DMS 273 treated with DMSO at 0.1 percent for 48 hours (cell line): Measurements from ENCODE around the gene PKDCC.

Experiments used
- DNase-seq: peaks from one replicate; lab custom pipeline; 2025; lab: John Stamatoyannopoulos, UW

Gene PKDCC, protein sequence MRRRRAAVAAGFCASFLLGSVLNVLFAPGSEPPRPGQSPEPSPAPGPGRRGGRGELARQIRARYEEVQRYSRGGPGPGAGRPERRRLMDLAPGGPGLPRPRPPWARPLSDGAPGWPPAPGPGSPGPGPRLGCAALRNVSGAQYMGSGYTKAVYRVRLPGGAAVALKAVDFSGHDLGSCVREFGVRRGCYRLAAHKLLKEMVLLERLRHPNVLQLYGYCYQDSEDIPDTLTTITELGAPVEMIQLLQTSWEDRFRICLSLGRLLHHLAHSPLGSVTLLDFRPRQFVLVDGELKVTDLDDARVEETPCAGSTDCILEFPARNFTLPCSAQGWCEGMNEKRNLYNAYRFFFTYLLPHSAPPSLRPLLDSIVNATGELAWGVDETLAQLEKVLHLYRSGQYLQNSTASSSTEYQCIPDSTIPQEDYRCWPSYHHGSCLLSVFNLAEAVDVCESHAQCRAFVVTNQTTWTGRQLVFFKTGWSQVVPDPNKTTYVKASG

DNA sequence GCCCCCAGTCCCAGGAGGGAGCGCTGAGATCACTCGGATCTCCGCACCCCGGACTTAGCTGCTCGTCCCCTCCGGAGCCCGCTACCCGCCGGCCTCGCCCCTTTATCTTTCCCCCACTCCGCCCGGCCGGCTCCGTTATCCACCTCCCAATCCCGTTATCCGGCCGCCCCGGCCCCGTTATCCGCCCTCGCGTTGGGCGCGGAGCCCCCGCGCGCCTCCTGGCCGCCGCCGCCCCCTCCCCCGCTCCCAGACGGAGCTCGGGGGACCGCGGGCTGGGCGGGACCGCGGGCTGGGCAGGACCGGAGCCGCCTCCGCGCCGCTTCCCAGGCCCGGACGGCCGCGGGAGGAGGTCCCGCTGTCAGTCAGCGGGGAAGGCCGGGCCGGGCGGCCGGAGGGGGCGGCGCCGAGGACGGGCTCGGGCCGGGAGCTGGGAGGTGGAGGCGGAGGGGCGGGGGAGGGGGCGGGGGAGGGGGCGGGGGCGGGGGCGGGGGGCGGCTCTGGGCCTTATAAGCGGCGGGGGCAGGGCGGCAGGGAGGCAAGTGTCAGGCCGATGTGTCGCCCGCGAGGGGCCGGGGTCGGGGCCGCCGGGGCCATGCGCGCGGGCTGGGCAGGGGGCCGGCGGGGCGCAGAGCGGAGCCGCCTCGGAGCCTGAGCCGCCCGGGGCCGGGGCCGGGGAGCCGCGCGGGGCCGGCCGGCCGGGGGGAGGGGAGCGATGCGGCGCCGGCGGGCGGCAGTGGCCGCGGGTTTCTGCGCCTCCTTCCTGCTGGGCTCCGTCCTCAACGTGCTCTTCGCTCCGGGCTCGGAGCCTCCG lies at the start of gene PKDCC:
PKDCC (plus strand) TSS at position 534 of the 811 bp plus-strand sequence; CDS start at position 713, 179 bp downstream.
- peak; percentile 32 for DNase-seq

DNA sequence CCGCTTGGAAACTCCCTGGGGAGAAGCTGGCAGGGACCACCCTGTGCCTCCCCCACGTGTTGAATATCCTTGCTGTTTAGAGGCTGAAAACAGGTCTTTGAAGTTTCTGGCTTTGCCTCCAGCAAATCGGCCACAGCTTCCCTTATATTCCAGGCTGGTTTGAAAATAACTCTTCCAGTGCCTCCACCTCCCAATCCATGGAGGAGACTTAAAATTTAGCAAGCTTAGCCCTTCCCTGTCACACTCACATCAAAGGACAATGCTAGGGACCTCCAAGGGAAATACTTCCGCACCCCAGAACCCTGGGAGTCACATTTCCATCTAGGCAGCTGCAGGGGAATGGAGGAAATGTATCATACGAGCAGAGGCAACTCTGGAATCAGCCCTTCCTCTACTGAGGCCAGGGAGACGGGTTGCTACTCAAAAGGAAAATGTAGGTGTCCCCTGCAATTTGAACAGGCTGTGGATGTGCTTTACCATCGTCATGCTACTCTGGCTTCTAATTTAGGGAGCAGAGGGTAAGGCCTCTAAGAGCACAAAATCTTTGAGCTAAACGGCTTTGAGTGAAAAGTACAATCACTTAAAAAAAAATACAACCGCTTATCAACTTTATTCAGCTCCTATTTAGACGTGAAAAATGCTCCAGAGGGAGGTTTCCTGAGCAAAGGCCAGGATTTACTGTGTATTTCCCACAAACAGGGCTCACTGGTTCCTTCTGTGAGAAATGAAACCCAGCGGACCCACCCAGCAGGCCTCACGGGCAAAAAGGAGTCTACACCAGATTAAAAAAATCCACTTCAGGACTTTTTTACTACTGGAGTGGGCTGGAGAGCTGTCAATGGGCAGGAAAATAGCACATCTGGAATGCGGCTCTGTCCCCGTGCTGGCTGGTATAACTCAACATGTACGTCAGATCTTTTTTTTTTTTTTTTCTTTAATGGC lies 49.4 kb upstream of the PKDCC start:
- DNase-seq, result no peak

DNA sequence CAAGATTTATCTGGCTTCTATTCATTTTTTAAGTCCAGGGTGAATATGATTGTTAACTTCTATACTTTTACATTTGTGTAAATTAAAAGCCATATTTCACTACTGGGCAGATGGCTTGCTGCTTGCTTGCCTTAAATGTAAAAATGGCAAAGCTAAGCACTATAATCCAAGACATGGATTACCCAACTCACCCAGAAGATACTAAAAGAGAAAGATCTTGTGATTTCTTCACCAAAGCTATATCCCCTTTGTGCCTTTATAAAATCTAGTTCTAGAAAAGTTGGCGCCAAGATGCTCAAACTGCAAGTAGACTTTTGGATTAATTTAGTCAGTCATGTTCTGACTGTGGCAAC lies 48.7 kb upstream of the PKDCC start:
- DNase-seq, result no peak

DNA sequence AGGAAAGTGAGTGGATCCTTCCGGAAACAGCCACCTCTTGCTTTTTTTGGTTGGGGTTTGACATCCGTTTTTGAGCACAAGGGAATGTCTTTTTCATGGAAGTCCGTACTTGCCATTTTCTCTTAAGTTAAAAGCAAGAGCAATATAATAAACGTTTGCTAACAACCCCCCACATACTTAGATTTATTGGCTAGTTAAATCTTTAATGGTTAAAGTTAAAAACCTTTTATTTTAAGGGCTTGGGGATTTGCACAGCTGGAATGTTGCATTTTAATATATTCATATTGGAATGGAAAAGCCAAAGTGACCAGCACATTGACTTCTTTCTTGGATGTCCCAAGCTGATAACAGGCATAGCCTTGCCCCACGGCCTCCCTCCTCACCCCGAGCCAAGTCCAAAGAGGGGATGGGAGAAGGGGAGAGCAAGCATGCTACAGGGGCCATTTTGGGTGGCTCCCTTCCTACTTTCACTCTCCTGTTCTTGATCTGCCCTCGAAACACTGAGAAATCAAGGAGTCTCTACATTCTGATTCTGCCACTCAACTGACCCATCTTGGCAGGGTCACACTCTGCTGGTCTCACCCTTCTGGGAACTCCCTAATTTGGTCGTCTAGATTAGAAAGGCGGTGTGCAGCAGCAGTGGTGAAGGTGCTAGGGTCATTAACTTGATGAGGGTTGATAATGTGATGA lies 48.1 kb upstream of the PKDCC start:
- DNase-seq, result no peak

DNA sequence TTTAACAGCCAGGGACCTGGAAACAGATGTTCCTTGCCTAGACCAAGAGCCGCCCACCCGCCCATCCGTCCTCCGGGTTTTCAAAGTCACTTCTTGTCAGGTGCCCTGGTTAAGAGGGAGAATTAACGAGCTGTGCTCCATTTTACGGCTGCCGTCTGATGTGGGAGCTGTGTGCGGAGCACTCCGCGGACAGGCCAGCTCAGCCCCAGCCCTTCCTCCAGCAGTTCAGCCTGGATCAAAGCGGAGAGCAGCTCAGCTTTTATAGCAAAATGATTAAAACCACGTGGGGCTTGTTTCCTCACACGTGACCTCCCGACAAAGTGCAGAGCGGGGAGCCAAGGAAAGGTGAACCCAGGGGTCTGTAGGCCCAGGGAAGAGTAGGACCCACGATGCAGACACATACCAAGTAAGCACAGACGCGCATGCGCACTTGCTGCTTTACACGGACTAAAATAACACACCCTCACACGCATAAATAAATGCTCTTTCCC lies 46.1 kb upstream of the PKDCC start:
- no peak for DNase-seq

DNA sequence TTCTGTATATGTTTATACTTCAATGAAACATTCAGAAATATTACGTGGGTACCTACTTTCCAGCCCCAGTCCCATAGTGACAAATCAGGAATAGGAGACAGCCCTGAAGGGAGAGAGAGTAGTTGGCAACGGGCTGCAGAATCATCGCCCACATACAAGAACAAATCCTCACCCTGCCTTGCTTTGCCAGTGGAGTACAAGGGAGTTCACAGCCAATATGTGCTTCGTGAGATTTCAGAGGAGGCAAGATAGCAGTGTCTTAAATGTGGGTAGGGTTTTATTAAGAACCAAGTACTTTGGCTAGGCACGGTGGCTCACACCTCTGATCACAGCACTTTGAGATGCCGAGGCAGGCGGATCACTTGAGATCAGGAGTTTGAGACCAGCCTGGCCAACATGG lies 40.3 kb upstream of the PKDCC start:
- DNase-seq, result no peak

DNA sequence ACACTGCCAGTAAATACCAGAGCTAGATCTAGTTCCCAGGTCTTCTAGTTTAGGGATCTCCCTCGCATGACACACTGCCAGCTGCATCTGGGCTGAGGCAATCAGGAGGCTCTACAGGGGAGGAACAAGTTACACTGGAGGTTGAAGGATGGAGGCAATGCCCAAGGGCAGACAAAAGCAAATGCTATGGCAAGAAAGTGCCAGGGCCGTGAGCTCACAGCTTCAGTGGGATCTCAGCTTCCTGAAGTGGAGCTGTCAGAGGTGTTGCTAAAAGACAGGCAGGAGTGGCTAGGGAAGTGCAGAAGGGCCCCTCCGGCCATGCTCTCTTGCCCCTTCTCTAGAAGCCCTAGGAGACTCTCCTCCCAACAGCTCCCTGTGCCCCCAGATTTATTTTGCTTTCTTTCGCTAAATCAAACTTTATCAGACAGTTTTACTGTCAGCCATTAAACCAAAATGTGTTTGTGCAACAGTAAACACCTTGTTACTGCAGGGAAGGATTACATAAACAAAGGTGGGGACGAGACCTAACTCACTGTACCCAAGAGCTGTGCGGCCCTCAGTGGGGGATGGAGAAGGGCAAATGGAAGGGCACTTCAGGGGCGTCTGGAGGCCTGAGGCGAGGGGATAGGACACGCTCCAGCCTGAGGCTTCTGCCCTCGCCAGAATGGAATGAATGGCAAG lies 39.4 kb upstream of the PKDCC start:
- no peak for DNase-seq

DNA sequence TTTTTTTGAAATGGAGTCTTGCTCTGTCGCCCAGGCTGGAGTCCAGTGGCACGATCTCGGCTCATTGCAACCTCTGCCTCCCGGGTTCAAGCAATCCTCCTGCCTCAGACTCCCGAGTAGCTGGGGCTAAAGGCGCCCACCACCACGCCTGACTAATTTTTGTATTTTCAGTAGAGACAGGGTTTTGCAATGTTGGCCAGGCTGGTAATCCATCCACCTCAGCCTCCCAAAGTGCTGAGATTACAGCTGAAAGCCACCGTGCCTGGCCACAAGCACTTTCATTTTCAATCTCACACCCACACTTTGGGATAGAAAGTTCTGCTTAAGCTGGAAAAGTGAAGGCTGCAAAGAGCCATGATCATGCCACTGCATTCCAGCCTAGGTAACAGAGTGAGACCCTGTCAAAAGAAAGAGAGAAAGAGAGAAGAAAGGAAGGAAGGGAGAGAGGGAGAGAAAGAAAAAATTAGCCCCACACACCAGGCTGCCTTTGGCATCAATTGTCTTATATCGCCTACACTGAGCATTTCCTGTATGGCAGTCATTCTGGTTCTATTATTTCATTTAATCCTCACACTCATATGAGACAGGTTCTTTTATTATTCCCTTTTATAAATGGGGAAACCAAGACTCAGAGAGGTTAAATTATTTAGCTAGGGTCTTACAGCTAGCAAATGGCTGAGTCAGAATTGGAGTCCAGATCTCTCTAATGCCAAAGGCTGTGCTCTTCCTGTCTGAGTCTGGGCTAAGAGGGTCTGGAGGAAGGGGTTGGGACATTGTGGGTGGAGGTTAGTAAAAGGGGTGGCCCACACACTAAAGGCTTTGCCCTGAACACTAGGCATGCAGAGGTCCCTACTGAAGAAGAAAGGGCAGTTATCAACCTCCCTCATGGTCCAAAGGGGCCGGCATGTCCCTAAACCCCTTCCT lies 37.9 kb upstream of the PKDCC start:
- no peak for DNase-seq

DNA sequence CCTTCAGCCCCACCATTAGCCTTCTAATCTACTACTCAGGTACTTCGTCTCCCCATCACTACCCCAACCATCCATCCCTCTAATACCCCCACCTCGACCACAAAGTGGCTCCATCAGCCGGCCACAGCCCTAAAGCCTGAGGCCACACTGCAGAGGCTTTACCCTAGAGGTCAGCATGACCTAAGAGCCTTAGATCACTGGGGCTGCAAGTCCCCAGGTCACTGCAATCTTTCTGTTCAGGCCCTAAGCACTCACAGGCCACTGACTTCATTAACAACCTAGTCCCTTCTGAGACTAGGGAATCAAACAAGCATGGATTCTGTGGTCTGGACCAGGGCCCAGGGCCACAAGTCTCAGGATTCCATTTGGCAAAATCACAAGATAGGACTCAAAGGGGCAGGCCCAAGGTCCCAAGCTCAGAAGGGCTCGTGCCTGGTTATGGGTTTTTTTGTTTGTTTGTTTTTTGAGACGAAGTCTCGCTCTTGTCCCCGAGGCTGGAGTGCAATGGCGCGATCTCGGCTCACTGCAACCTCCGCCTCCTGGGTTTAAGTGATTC lies 37.0 kb upstream of the PKDCC start:
- DNase-seq, result no peak

DNA sequence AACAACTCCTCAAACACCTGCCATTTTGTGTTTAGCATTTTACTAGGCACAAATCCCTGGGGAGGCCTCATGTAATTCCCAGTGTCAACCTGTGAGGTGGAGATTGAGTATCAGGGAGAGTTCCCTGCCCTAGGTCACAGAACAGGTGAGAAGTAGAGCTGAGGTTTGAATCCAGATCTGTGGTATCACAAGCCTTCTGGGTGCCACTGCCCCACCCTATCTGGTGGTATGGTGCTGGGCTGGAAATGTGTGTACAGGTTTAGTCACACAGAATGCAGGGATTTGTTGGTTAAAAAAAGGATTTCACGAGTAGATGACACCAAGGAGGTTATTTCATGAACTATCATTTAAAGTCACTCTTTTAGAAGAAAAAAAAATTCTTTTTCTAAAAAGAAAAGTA lies 35.7 kb upstream of the PKDCC start:
- no peak for DNase-seq

DNA sequence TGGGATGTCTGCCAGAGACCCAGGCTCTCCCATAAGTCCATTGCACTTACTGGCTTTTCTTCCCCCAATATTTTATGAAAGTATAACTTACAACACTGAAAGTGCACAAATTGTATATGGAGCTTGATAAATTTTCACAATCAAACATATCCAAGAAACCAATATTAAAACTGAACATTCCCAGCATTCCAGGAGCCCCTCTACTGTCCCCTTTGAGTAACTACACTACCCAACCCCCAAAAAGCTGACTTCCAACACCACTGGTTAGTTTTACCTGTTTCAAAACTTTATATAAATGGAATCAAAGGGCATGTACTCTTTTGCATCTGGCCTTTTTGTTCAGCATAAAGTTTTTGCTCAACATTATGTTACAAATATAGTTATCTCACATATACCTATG lies 35.2 kb upstream of the PKDCC start:
- no peak for DNase-seq

DNA sequence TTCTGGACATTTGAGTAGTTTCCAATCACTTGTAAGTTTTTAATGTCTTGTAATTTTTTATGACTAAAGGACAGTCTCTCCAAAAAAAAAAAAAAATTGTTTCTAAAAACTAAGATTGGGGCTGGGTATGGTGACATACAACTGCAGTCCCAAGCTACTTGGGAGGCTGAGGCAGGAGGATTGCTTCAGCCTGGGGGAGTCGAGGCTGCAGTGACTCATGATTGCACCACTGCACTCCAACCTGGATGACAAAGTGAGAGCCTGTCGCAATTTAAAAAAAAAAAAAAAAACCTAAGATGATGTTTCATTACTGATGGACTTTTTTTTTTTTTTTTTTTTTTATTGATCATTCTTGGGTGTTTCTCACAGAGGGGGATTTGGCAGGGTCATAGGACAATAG lies 34.4 kb upstream of the PKDCC start:
- DNase-seq, result no peak

DNA sequence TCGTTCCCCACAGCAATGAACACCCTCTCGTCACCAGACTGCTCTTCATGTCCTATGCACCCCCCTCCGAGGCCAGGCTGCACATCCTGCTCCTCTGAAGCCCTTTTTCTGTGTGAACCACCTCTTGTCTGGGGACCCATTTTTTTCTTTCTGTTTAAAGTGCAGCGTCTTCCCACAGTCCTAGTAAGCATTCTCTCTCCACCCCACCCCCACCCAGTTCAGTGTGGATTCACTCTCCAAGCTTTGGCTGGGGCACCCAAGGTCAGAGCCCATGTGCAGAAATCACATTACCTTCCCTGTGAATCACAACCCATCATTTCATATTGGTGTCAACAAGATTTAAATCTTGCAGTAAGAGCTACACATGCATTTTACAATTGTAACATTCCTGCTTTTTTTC lies 26.4 kb upstream of the PKDCC start:
- DNase-seq, result no peak

DNA sequence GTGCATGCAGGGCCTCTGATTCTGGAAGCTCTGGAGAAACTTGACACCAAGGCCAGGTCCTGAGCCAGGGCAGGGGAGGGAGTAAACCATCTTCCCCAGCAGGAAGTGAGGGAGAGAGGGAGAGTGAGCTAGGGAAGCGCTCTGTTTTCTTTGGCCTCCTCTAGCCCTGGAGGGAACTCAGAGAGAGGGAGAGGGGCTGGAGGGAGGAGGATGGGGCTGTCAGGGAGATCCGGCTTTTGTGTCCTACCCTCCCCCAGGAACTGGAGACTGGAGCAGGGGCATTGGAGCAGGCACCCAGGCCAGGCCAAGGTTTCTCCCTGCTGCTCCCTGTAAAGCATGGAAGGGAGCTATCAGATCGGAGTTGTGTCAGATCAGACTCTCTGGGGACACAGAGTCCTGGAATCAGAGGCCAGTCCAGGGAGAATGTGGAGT lies 22.7 kb upstream of the PKDCC start:
- DNase-seq, result no peak

DNA sequence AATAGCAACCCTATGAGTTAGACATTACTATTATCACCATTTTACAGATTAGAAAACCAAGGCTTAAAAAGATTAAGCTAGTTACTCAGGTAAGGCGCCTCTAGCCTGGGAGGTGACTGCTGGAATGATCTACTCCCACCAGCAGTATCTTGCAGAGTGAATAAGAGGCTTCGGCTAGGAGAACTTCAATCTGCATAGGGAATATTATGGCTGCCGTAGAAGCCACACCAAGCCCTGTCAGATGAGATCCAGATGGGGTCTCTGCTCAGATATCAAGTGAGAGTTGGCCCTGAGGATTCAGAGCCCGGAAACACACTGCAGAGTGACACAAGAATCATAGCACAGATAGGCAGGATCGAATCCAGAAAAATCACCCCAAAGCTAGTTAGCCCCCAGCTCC lies 21.5 kb upstream of the PKDCC start:
- DNase-seq, result no peak

DNA sequence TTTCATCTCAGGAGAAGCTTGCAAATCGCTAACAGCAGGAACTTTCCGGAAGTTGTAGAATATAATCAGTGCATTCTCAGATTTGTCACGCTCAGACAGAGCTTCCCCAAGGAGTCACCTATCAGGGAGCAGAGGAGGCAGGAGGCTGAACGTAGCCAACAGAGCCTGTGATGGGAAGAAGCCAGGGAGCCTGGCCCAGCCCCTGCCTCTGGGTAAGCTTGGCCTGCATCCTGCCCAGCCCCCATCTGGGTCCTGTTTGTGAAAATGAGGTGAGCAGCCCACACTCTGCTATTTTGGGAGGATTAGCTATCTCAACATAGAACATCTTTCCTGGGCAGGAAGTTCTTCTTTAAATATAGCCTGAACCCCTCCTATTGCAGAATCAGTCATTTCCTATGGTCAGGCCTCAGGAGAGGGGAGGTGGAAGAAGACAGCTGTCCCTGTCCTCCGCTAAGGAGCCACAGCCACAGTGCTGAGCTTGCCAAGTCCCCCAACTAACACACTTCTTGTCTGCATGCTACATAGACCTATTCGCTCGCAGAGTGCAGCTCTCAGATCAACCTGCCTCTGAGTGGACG lies 19.2 kb upstream of the PKDCC start:
- DNase-seq, result no peak

DNA sequence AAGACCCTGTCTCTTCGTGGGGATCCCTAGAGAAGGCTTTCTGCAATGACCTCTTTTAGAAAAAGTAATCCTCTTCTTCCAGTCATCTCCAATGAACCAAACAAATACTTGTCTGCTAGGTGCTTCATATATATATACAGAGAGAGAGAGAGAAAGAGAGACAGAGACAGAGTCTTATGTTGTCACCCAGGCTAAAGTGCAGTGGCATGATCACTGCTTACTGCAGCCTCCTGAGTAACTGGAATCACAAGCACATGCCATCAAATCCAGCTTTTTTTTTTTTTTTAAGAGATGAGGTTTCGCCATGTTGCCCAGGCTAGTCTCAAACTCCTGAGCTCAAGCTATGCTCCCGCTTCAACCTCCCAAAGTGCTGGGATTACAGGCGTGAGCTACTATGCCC lies 18.6 kb upstream of the PKDCC start:
- DNase-seq, result no peak

DNA sequence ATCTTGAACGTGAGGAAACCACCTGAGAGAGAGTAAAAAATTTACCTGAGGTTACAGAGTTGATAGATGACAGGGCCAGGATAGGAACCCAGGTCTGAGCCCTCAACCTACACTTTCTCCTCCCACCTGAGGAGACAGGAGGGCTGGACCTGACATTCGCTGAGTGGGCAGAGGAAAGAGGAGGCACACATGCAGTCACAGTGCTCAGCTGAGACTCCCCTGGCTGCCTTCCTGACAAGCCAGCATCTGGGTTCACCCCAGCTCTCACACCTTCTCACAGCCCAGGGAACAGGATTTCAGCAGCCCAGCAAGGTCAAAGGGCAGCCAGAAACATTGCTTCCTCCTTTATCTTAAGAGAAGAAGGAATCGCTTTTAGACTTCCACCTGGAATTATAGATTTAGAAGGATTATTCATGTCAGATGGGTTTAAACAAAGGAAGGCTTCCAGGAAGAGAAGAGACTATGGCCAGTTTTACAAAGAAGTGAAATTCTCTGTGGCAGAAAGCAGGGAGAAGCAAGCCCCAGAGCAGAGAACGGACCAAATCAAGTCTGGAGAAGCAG lies 18.1 kb upstream of the PKDCC start:
- no peak for DNase-seq
